RWPE1 (cell line): ENCODE data around the gene SLC6A18.
"Not testable (repeated sequence)": the region's sequence is repeated elsewhere in the genome, so short reads cannot be mapped to it uniquely, and the experiment has no call there.

Experiments used
- CTCF ChIA-PET: fragments of 350-600 bp; sonication (Branson Sonifier 250); formaldehyde crosslinking; extraction: SDS; loops from one replicate; lab custom pipeline; 2021; lab: Yijun Ruan, JAX
- POLR2A ChIA-PET: fragments of 400-600 bp; formaldehyde crosslinking; extraction: SDS; loops from one replicate; lab custom pipeline; 2020; ENCODE audit warnings: antibody characterized with exemption; ENCODE audit not compliant: low non-redundant PET; lab: Yijun Ruan, JAX
- DNase-seq: peaks from one replicate; pipeline ENCODE4 v3.0.0; 2012; ENCODE audit warnings: low spot score
- H3K27ac ChIP-seq: fragments of 450-650 bp; 2 replicates; pipeline ENCODE4 v1.5.1; 2017
- CTCF ChIP-seq: fragments of 450-650 bp; conservative IDR thresholded peaks from 2 replicates; pipeline ENCODE4 v1.5.1; 2017; ENCODE audit warnings: low read depth, mild to moderate bottlenecking

The SLC6A18 gene

GRCh38 chr5:1226839-1227581 lies 1.8 kb downstream of the SLC6A18 start:
- POLR2A ChIA-PET, result no interaction called here
- no peak for DNase-seq
- CTCF ChIA-PET, result interaction anchor here (0.6 kb wide), 1 partner anchor 785 kb away, joined by 8 read pairs; no protein-coding TSS in a partner anchor

GRCh38 chr5:1227667-1228066 lies 2.5 kb downstream of the SLC6A18 start:
- DNase-seq, result peak; percentile 20
- ChIA-PET POLR2A (no interaction called here), CTCF (interaction anchor here (0.6 kb wide), 1 partner anchor 786 kb away, joined by 8 read pairs; no protein-coding TSS in a partner anchor)
- TF ChIP-seq CTCF, result no peak
- H3K27ac ChIP-seq, result peak overlapping the region; percentile 61

More at GRCh38 chr5:1226839-1227581, 1.8 kb downstream of the SLC6A18 start:
- TF ChIP-seq CTCF, result no peak
- no peak overlapping the region for H3K27ac ChIP-seq

GRCh38 chr5:1228120-1228519 lies 2.9 kb downstream of the SLC6A18 start:
- ChIA-PET POLR2A (no interaction called here), CTCF (no interaction called here)
- peak overlapping the region; percentile 61 for H3K27ac ChIP-seq
- TF ChIP-seq CTCF, result no peak
- DNase-seq, result no peak

- H3K27ac ChIP-seq, DNase-seq, POLR2A ChIA-PET: not testable (repeated sequence)
- CTCF ChIA-PET, result interaction anchor here (0.6 kb wide), 1 partner anchor 43 kb away, joined by 3 read pairs; no protein-coding TSS in a partner anchor
These were observed 3.8 kb downstream of the SLC6A18 start for GRCh38 chr5:1229023-1229422.

- ChIA-PET POLR2A (no interaction called here), CTCF (no interaction called here)
- H3K27ac ChIP-seq, result no peak overlapping the region
- TF ChIP-seq CTCF, result no peak
- no peak for DNase-seq
These were observed 4.6 kb downstream of the SLC6A18 start for GRCh38 chr5:1229822-1230221.

GRCh38 chr5:1230551-1230950 lies 5.4 kb downstream of the SLC6A18 start:
- ChIA-PET POLR2A (no interaction called here), CTCF (interaction anchor here (1.0 kb wide), 1 partner anchor 22 kb away, joined by 3 read pairs; no protein-coding TSS in a partner anchor)
- TF ChIP-seq CTCF, result no peak
- H3K27ac ChIP-seq, result no peak overlapping the region
- no peak for DNase-seq

GRCh38 chr5:1231354-1231905 lies 6.2 kb downstream of the SLC6A18 start:
- DNase-seq, result no peak
- ChIA-PET CTCF (interaction anchor here (1.0 kb wide), 1 partner anchor 23 kb away, joined by 3 read pairs; no protein-coding TSS in a partner anchor), POLR2A (no interaction called here)
- no peak overlapping the region for H3K27ac ChIP-seq
- TF ChIP-seq CTCF, result no peak
